Panc1 (cell line): ENCODE data around the gene CRKL. TPM values are rescaled to one million over a fixed set of nuclear protein-coding genes. Genes with fewer than 3 reads are reported as not detected.

ENCODE experiments used
- total RNA-seq: library from RNA; stranded (reverse); gene quantifications from one replicate; pipeline ENCODE4 v1.2.1, GENCODE V29; 2021; ENCODE audit not compliant: unreplicated experiment

The CRKL gene
- total RNA-seq, 1 experiment from 2014 or later = 59.4 TPM

Other genes with a start within 250 kb of the CRKL start
- 0.18 TPM for gene SERPIND1, start 143.3 kb upstream of the CRKL start, total RNA-seq
- 54.3 TPM for gene PI4KA, start 58.6 kb upstream of the CRKL start, total RNA-seq
- gene SNAP29, start 58.4 kb upstream of the CRKL start, total RNA-seq = 24.5 TPM
- 2.7 TPM for gene AIFM3, start 49.8 kb downstream of the CRKL start, total RNA-seq
- gene LZTR1, start 64.9 kb downstream of the CRKL start, total RNA-seq = 40.2 TPM
- gene THAP7, start 84.7 kb downstream of the CRKL start, total RNA-seq = 23.5 TPM
- gene P2RX6, start 97.8 kb downstream of the CRKL start, total RNA-seq = 0.46 TPM
- gene SLC7A4, start 115.2 kb downstream of the CRKL start, total RNA-seq = not detected
- not detected for gene LRRC74B, start 128.5 kb downstream of the CRKL start, total RNA-seq